KMS-11 (cell line): ENCODE data around the gene GFRA4.
"Not testable (repeated sequence)": the region's sequence is repeated elsewhere in the genome, so short reads cannot be mapped to it uniquely, and the experiment has no call there.

Experiments
- H2AFZ ChIP-seq: fragments of 200-600 bp; sonication (generic); 2 replicates; pipeline ENCODE4 v1.6.1; 2016; ENCODE audit warnings: antibody characterized with exemption, mixed run types, low read depth
- H3K27ac ChIP-seq: fragments of 200-600 bp; sonication (generic); 2 replicates; pipeline ENCODE4 v1.6.1; 2016; ENCODE audit warnings: mild to moderate bottlenecking, mixed run types
- H3K27me3 ChIP-seq: fragments of 200-600 bp; sonication (generic); 2 replicates; pipeline ENCODE4 v1.6.1; 2017; ENCODE audit warnings: mild to moderate bottlenecking, low read depth, mixed run types, moderate library complexity; ENCODE audit not compliant: insufficient read depth
- H3K36me3 ChIP-seq: fragments of 200-600 bp; sonication (generic); 2 replicates; pipeline ENCODE4 v1.6.1; 2017; ENCODE audit warnings: mild to moderate bottlenecking, mixed run types; ENCODE audit not compliant: insufficient read depth
- H3K4me1 ChIP-seq: fragments of 200-600 bp; sonication (generic); 2 replicates; pipeline ENCODE4 v1.6.1; 2016; ENCODE audit warnings: mild to moderate bottlenecking, low read depth, mixed run types; ENCODE audit not compliant: poor library complexity, severe bottlenecking
- H3K4me2 ChIP-seq: fragments of 200-600 bp; sonication (generic); 2 replicates; pipeline ENCODE4 v1.7.0; 2016; ENCODE audit warnings: mild to moderate bottlenecking, mixed run types
- H3K4me3 ChIP-seq: fragments of 200-600 bp; sonication (generic); IDR thresholded peaks from 2 replicates; pipeline ENCODE4 v1.6.1; 2017; ENCODE audit warnings: low read depth, low read length, mixed read lengths; ENCODE audit not compliant: insufficient read depth
- H3K79me2 ChIP-seq: fragments of 200-600 bp; sonication (generic); 2 replicates; pipeline ENCODE4 v1.6.1; 2016; ENCODE audit warnings: low read depth, mixed run types; ENCODE audit not compliant: insufficient read depth
- H3K9ac ChIP-seq: fragments of 200-600 bp; sonication (generic); 2 replicates; pipeline ENCODE4 v1.6.1; 2016; ENCODE audit warnings: mild to moderate bottlenecking, mixed run types
- H4K20me1 ChIP-seq: fragments of 200-600 bp; sonication (generic); 2 replicates; pipeline ENCODE4 v1.6.1; 2016; ENCODE audit warnings: mild to moderate bottlenecking, mixed run types; ENCODE audit not compliant: insufficient read depth
- CTCF ChIP-seq: fragments of 200-600 bp; sonication (generic); conservative IDR thresholded peaks from 2 replicates; pipeline ENCODE4 v1.6.1; 2017; ENCODE audit warnings: low read depth, mild to moderate bottlenecking, antibody characterized with exemption, low read length, moderate library complexity, mixed read lengths

GFRA4 gene

GRCh38 chr20:3627476-3627875 lies 35.7 kb downstream of the GFRA4 start:
- no peak for TF ChIP-seq CTCF
- Histone ChIP-seq H3K79me2 (no peaks in the 10 kb centered on the region), H3K9ac (no peak overlapping the region), H3K27me3 (no peaks in the 10 kb centered on the region), H2AFZ (no peak overlapping the region), H3K4me2 (no peak overlapping the region), H4K20me1 (no peaks in the 10 kb centered on the region), H3K36me3 (no peaks in the 10 kb centered on the region), H3K4me3 (no peak overlapping the region), H3K27ac (no peak overlapping the region), H3K4me1 (no peaks in the 10 kb centered on the region)

GRCh38 chr20:3622406-3622805 lies 40.8 kb downstream of the GFRA4 start:
- no peak for TF ChIP-seq CTCF
- no peak overlapping the region for H3K4me2 ChIP-seq
- H3K27ac ChIP-seq = no peak overlapping the region
- no peaks in the 10 kb centered on the region for H3K27me3 ChIP-seq
- no peak overlapping the region for H3K4me3 ChIP-seq
- H3K4me1 ChIP-seq = no peaks in the 10 kb centered on the region
- no peaks in the 10 kb centered on the region for H4K20me1 ChIP-seq
- no peak overlapping the region for H2AFZ ChIP-seq
- H3K36me3 ChIP-seq = no peaks in the 10 kb centered on the region
- no peak overlapping the region for H3K9ac ChIP-seq
- H3K79me2 ChIP-seq = no peaks in the 10 kb centered on the region

GRCh38 chr20:3621111-3621510 lies 42.1 kb downstream of the GFRA4 start:
- Histone ChIP-seq H3K27ac (no peak overlapping the region), H3K79me2 (no peaks in the 10 kb centered on the region), H3K4me2 (no peak overlapping the region), H3K4me1 (no peaks in the 10 kb centered on the region), H4K20me1 (no peaks in the 10 kb centered on the region), H2AFZ (no peak overlapping the region), H3K36me3 (no peaks in the 10 kb centered on the region), H3K9ac (no peak overlapping the region), H3K4me3 (no peak overlapping the region), H3K27me3 (no peaks in the 10 kb centered on the region)
- TF ChIP-seq CTCF = no peak

- Histone ChIP-seq H3K79me2 (no peaks in the 10 kb centered on the region), H4K20me1 (no peaks in the 10 kb centered on the region), H3K27me3 (no peaks in the 10 kb centered on the region), H3K9ac (no peak overlapping the region), H3K4me3 (no peak overlapping the region), H3K36me3 (no peaks in the 10 kb centered on the region), H3K4me1 (no peaks in the 10 kb centered on the region), H2AFZ (no peak overlapping the region), H3K27ac (no peak overlapping the region), H3K4me2 (no peak overlapping the region)
- TF ChIP-seq CTCF = no peak
These were observed 46.9 kb downstream of the GFRA4 start for GRCh38 chr20:3616250-3616649.

- H3K79me2 ChIP-seq, H3K36me3 ChIP-seq, H3K27ac ChIP-seq, H3K4me1 ChIP-seq, H4K20me1 ChIP-seq, H3K4me2 ChIP-seq, H3K9ac ChIP-seq, H2AFZ ChIP-seq, H3K27me3 ChIP-seq, H3K4me3 ChIP-seq: not testable (repeated sequence)
These were observed 47.9 kb downstream of the GFRA4 start for GRCh38 chr20:3615171-3615840.
